ENCODE data around the gene KIAA0232. TPM values are rescaled to one million over a fixed set of nuclear protein-coding genes. Genes with fewer than 3 reads are reported as not detected.

Gene KIAA0232
- total RNA-seq, 2 experiments from 2014 or later: 12.8 to 13.3 TPM

DNA sequence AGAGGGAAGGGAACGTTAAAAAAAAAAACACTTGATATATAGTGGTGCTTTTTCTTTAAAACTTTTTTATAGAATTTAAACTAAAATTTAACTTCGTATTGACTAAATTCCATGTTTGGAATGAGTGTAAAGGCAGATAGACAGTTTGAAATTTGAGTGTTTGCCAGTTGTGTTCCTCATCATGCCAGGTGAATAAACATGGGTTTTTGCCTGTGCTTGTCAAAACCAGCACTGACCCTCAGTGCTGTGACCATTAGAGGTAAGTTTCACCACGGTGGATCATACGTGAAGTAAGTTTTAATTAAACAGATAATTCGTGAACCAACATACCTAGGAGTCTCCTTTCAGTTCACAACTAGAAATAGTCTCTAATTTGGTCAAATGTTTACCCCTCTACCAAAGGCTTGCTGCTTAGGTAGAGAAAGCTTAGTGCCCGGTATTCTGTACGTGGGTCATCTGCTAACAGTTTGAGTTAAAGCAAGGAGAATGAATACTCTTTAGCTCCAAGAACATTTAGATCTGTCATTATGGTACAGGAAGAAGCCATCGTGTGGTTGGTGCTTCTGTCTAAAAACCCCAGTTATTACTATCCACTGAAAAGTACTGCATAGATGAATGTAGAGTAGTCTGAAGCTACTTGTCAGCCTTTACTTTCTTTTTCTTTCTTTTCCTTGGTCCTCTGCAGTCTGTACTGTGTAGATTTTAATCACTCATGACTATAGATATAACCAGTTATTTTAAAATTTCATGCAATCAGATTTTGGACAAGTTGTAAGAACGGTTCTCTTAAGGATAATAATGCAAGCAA lies 32.7 kb downstream of the KIAA0232 start:
- ChIA-PET POLR2A (no interaction called here), CTCF (interaction anchor here (0.8 kb wide), 1 partner anchor 19 kb away, joined by 3 read pairs; no protein-coding TSS in a partner anchor)
- ATAC-seq: no peak
- no peaks in the 10 kb centered on the region for H3K27me3 Mint-ChIP-seq
- TF ChIP-seq, protein P1, sequence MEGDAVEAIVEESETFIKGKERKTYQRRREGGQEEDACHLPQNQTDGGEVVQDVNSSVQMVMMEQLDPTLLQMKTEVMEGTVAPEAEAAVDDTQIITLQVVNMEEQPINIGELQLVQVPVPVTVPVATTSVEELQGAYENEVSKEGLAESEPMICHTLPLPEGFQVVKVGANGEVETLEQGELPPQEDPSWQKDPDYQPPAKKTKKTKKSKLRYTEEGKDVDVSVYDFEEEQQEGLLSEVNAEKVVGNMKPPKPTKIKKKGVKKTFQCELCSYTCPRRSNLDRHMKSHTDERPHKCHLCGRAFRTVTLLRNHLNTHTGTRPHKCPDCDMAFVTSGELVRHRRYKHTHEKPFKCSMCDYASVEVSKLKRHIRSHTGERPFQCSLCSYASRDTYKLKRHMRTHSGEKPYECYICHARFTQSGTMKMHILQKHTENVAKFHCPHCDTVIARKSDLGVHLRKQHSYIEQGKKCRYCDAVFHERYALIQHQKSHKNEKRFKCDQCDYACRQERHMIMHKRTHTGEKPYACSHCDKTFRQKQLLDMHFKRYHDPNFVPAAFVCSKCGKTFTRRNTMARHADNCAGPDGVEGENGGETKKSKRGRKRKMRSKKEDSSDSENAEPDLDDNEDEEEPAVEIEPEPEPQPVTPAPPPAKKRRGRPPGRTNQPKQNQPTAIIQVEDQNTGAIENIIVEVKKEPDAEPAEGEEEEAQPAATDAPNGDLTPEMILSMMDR (IDR thresholded peaks at IDR 0.05): no peak
- H3K27ac Mint-ChIP-seq: no peak overlapping the region
- intact Hi-C loops (cut with micrococcal nuclease): no loop called here
- peaks cover 26% of the 10 kb centered on the region for H3K4me1 Mint-ChIP-seq (ENCODE audit: low read depth)
- peaks cover 37% of the 10 kb centered on the region for H3K36me3 Mint-ChIP-seq (ENCODE audit: low read depth)
- peaks cover 19% of the 10 kb centered on the region for H3K9me3 Mint-ChIP-seq
- no peak overlapping the region for H3K4me3 Mint-ChIP-seq
- DNase-seq: no peak

DNA sequence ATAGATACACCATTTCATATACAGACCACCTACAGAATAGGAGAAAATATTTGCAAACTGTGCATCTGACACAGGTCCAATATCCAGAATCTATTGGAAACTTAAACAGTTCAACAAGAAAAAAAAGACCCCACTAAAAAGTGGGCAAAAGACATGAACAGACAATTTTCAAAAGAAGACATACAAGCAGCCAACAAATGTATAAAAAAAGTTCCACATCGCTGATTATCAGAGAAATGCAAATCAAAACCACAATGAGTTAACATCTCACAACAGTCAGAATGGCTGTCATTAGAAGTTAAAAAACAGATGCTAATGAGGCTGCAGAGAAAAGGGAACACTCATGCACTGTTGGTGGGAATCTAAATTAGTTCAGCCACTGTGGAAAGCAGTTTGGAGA lies 36.8 kb downstream of the KIAA0232 start:
- ChIA-PET POLR2A (no interaction called here), CTCF (no interaction called here)
- no peak overlapping the region for H3K27ac Mint-ChIP-seq

DNA sequence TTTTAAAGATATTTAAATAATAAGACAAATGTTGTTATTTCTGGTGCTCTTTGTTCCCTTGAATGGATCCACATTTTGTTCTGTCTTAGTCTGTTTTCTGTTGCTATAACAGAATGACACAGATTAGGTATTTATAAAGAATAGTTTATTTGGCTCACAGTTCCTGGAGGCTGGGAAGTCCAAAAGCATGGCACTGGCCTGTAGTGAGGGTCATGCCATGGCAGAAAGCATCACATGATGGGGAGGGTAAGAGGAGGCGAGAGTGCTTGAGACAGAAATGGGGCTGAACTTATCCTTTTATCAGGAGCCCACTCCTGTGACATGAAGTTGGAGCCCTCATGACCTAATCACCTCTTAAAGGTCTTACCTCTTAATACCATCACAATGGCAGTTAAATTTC lies 38.2 kb downstream of the KIAA0232 start:
- Mint-ChIP-seq H3K27ac (no peak overlapping the region), H3K27me3 (no peaks in the 10 kb centered on the region), H3K4me1 (ENCODE audit: low read depth) (peaks cover 23% of the 10 kb centered on the region), H3K9me3 (peaks cover 30% of the 10 kb centered on the region), H3K4me3 (no peak overlapping the region), H3K36me3 (ENCODE audit: low read depth) (peaks cover 44% of the 10 kb centered on the region)
- ChIA-PET POLR2A (no interaction called here), CTCF (no interaction called here)
- TF ChIP-seq, protein P1 (IDR thresholded peaks at IDR 0.05): no peak
- DNase-seq (no peak), ATAC-seq (no peak)
- intact Hi-C loops (cut with micrococcal nuclease): no loop called here

More for the DNA sequence above, 36.8 kb downstream of the KIAA0232 start:
- Mint-ChIP-seq H3K9me3 (peaks cover 30% of the 10 kb centered on the region), H3K4me1 (ENCODE audit: low read depth) (peaks cover 16% of the 10 kb centered on the region), H3K36me3 (ENCODE audit: low read depth) (peaks cover 39% of the 10 kb centered on the region), H3K4me3 (no peak overlapping the region), H3K27me3 (no peaks in the 10 kb centered on the region)
- intact Hi-C loops (cut with micrococcal nuclease): no loop called here
- DNase-seq: no peak
- TF ChIP-seq, protein P1 (IDR thresholded peaks at IDR 0.05): no peak
- no peak for ATAC-seq

DNA sequence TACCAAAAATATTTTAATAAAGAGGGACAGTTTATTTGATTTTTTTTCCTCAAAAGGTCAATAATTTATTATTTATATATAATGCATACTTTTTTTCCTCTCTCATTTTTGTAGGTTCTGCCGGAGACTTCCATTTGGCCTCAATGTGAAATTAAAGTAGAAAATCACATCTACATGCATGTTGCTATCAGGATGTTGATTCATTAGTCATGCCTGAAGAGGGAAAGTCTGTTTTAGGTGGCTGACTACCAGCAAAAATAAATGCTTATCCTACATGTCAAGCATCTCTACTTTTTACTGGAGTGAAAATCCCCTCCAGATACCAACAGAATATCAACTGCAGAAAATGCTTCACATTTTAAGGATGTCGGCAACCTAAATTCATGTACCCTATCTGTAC lies 41.5 kb downstream of the KIAA0232 start:
- peaks cover 20% of the 10 kb centered on the region for H3K9me3 Mint-ChIP-seq
- H3K4me1 Mint-ChIP-seq (ENCODE audit: low read depth): peaks cover 34% of the 10 kb centered on the region
- DNase-seq: no peak
- TF ChIP-seq, protein P1 (IDR thresholded peaks at IDR 0.05): no peak
- ChIA-PET POLR2A (no interaction called here), CTCF (no interaction called here)
- no peak for ATAC-seq
- intact Hi-C loops (cut with micrococcal nuclease): no loop called here
- H3K36me3 Mint-ChIP-seq (ENCODE audit: low read depth): peaks cover 37% of the 10 kb centered on the region
- no peak overlapping the region for H3K27ac Mint-ChIP-seq
- H3K27me3 Mint-ChIP-seq: no peaks in the 10 kb centered on the region
- no peak overlapping the region for H3K4me3 Mint-ChIP-seq

DNA sequence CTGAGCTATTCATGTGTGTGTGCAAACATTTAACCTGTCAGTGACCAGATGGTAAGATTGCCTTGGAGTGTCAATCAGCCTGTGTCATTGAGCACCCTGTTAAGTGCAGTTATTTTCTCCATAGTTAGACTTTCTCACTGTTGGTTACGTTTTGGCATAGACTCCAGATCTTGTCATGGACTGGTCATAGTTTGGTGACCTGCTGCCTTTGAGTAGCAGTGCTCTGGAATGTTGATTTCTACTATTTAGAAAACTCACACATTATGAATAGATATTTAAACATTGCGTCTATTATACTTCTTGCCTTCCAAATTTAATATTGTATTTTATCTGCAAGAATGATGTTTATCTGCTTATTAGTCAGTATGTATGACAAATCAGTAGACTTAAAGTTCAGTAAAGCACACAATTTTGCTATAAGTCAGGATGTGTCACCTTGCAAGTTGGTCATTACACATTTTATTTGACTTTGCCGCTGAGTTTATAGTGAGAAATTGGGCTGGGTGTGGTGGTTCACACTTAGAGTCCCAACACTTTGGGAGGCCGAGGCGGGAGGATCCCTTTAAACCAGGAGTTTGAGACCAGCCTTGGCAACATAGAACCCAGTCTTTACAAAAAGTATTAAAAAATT lies 42.4 kb downstream of the KIAA0232 start:
- intact Hi-C loops (cut with micrococcal nuclease): no loop called here
- no peak overlapping the region for H3K4me3 Mint-ChIP-seq
- H3K27ac Mint-ChIP-seq: peak overlapping the region; percentile 70
- H3K4me1 Mint-ChIP-seq (ENCODE audit: low read depth): peaks cover 41% of the 10 kb centered on the region
- no peaks in the 10 kb centered on the region for H3K27me3 Mint-ChIP-seq
- H3K36me3 Mint-ChIP-seq (ENCODE audit: low read depth): peaks cover 36% of the 10 kb centered on the region
- ChIA-PET CTCF (interaction anchor here (1.1 to 1.4 kb wide), 2 partner anchors 10 to 43 kb away, joined by 3 to 4 read pairs; no protein-coding TSS in a partner anchor), POLR2A (interaction anchor here (0.5 kb wide), 1 partner anchor 98 kb away, joined by 3 read pairs; no protein-coding TSS in a partner anchor)
- TF ChIP-seq, protein P1 (IDR thresholded peaks at IDR 0.05): no peak
- DNase-seq: no peak
- peak; percentile 37 for ATAC-seq
- H3K9me3 Mint-ChIP-seq: peaks cover 13% of the 10 kb centered on the region

Data from activated CD8-positive, alpha-beta T cell treated with anti-CD3 and anti-CD28 coated beads for 36 hours (primary cell).